NCI-H146 treated with DMSO at 0.1 percent for 48 hours (cell line): Measurements from ENCODE around the gene VAV2.

Experiments used
- DNase-seq: peaks from one replicate; lab custom pipeline; 2025; ENCODE audit not compliant: unreplicated experiment; lab: John Stamatoyannopoulos, UW

The VAV2 gene

GRCh38 chr9:133955821-133956411, 36.2 kb downstream of the VAV2 start:
- DNase-seq, result no peak

GRCh38 chr9:133954862-133955529, 37.1 kb downstream of the VAV2 start:
- no peak for DNase-seq

GRCh38 chr9:133953976-133954709, 38.0 kb downstream of the VAV2 start:
- no peak for DNase-seq

- no peak for DNase-seq
Measured at GRCh38 chr9:133953621-133953975, 38.5 kb downstream of the VAV2 start.

GRCh38 chr9:133952598-133953550, 39.2 kb downstream of the VAV2 start:
- no peak for DNase-seq

- DNase-seq, result no peak
Measured at GRCh38 chr9:133951265-133951664, 40.9 kb downstream of the VAV2 start.

DNA sequence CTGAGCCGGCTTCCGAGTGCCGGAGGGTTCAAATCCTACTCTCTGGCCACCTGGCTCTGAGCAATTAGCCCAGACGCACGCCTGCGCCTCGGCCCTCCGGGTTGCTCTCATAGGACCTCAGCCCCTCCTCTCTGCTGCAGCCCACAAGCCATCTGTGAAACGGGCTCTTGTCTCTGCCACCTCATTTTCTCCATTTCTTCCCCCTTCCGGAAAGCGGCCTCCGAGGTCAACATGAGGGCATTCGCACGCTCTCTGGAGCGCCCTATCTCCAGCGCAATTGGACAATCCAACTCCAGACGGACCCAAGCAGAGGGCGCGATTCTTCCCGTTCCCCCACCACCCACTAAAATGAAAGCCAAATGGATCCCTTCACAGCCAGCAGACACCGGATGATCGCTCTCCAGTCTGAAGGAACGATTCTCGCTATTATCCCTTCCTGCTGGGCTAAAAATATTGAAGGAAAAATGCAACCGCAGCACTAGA, 41.5 kb downstream of the VAV2 start:
- no peak for DNase-seq

DNA sequence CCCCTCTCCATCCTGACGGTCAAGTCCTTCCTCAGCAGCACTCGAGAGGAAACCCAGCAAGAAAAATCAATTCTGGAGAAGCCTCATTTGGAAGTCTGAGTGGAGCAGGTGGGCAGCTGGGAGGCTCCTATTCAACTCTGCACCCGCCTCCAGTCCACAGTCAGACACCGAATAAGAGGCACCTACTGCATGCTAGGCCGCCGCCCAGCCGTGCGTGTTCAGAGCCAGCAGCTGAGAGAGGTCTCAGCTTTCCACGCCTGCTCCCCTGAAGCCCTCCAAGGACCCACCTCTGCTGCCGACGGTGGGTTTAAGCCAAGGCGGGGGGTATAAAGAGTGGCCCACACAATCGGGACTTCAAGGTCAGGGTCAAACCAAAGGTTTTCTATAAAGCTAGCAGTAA, 41.9 kb downstream of the VAV2 start:
- DNase-seq, result peak; percentile 29

- DNase-seq, result no peak
Measured at GRCh38 chr9:133949486-133950061, 42.5 kb downstream of the VAV2 start.

- no peak for DNase-seq
Measured at GRCh38 chr9:133948561-133949485, 43.3 kb downstream of the VAV2 start.

- DNase-seq, result no peak
Measured at GRCh38 chr9:133948131-133948530, 44.0 kb downstream of the VAV2 start.

GRCh38 chr9:133946840-133947486, 45.2 kb downstream of the VAV2 start:
- DNase-seq, result no peak

DNA sequence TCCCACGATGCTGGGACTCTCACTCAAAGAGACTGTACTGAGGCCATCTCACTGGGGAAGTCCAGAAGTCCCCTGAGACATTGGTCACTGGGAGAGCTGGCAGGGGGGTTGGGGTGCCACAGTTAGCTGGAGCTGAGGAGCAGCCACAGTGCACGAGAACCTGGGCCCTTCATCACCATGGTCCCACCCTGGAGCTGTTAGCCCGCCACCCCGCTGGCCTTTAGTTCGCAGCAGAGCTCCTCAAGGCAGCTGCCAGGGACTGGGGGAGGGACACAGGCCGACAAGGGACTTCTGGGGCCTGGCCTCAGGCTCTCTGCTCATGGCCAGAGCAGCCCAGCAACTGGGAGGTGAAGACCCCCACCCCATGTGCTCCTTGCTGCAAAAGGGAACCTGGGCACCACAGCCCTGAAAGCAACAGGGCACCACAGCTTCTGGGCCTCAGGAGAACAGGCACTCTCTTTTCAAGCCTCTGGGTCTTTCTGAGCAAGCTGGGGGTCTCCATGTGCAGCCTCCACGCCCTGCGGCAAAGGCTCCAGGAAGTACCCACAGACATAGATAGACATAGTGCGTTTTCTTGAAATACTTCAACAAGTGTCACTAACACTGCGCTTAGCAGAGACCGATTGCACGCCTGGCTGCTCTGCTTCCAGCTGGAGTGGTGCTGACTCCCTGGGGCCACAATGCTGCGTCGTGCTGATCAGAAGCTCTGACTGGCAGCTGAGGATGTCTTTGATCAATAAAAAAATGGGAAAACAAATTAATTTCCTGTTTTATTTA, 46.0 kb downstream of the VAV2 start:
- peak; percentile 27 for DNase-seq

- no peak for DNase-seq
Measured at GRCh38 chr9:133945314-133945975, 46.7 kb downstream of the VAV2 start.

DNA sequence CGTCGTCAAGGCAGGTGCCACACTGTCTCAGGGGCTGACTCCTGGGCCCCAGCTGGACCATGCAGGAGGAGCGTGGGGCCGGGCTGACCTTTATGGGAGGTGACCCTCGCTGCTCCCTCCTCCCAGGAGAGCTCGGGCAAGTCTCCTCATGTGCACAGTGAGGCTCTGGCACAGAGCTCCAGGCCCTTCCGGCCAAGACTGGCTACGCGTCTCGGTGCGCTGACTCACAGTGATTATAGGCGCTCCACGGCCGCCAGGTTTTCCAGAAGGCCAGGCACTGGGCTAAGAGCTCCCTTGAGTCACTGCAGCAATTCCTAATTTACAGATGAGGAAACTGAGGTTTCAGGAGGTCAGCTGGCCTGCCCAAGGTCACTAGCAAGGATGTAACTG, 47.4 kb downstream of the VAV2 start:
- no peak for DNase-seq

DNA sequence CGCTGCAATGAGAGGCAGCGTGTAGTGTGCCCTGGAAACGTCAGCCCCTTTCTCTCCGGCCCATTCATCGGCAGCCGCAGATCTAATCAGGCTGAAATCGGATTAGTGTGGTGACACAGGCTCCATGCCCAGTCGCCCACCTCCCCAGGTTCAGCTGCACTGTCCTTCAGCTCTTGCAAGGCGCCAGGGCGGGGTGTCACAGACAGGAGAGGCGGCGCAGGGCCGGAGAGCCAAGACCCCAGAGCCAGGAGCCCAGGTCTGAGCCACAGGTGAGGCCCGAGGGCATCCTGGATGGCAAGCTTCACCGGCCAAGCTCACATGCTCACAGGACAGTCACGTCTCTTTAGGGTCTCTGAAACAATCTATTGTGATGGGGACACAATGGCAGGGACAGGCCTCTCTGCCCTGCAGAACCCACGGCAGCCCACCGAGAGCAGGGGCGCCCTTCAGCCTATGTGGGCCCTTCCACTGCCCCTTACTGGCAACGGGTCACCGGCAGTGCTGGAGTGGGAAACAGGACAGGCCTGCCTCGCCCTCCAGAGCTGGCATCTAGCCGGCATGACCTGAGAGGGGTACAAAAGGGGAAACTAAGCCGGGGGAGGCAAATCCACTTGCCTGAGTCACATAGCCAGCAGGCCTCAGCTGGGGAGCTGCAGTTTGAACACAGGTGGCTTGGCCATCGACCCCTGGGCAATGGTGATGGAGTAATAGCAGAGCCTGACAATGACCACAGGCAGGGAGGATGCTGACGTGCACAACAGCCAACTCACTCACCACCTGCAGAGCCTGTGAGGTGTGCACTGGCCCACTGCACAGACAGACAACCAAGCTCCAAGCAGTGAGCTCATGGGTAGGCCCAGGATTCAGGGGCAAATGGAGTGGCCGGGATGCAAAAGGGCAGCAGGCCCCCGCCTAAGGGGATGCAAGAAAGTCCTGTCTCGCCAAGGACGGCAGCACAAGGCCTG, 48.1 kb downstream of the VAV2 start:
- no peak for DNase-seq
